Activated CD4-positive, alpha-beta memory T cell treated with anti-CD3 and anti-CD28 coated beads for 36 hours (primary cell): ENCODE results near the gene RAB31. TPM values are rescaled to one million over a fixed set of nuclear protein-coding genes. Genes with fewer than 3 reads are reported as not detected.
A peak's percentile ranks its signal among the peaks of the same experiment; 100 is the strongest.

ENCODE experiments used
- CTCF ChIA-PET: fragments of 350-600 bp; sonication (Branson Sonifier 250); formaldehyde crosslinking; loops from one replicate; lab custom pipeline; 2021; ENCODE audit warnings: antibody characterized with exemption, inconsistent platforms; lab: Charles Lee
- POLR2A ChIA-PET: fragments of 350-600 bp; sonication (Branson Sonifier 250); formaldehyde crosslinking; loops from one replicate; lab custom pipeline; 2021; ENCODE audit warnings: antibody characterized with exemption; lab: Charles Lee
- DNase-seq: peaks from one replicate; pipeline ENCODE4 v3.0.0-alpha.2; 2020
- H3K27ac Mint-ChIP-seq: one replicate; pipeline ENCODE4 v1.8.0; 2021; ENCODE audit warnings: mixed read lengths
- H3K27me3 Mint-ChIP-seq: one replicate; pipeline ENCODE4 v1.8.0; 2021; ENCODE audit warnings: mixed read lengths
- H3K36me3 Mint-ChIP-seq: one replicate; pipeline ENCODE4 v1.8.0; 2021; ENCODE audit warnings: mixed read lengths
- H3K4me1 Mint-ChIP-seq: one replicate; pipeline ENCODE4 v1.8.0; 2021; ENCODE audit warnings: low read depth, mixed read lengths
- H3K4me3 Mint-ChIP-seq: one replicate; pipeline ENCODE4 v1.8.0; 2021; ENCODE audit warnings: mild to moderate bottlenecking, mixed read lengths
- H3K9me3 Mint-ChIP-seq: one replicate; pipeline ENCODE4 v1.8.0; 2021; ENCODE audit warnings: mixed read lengths
- intact Hi-C: fragments of 100-400 bp; cut with micrococcal nuclease; formaldehyde crosslinking; loops from one replicate; pipeline ENCODE4 v1.15.1; 2023
- total RNA-seq, 2 experiments: library from RNA; stranded (reverse); gene quantifications; one replicate each; pipeline ENCODE4 v1.2.3, GENCODE V29; 2021

RAB31 gene
- total RNA-seq, 2 experiments from 2014 or later = 0.58 to 0.71 TPM

- DNase-seq = peak; percentile 24
- ChIA-PET POLR2A (no interaction called here), CTCF (no interaction called here)
- Mint-ChIP-seq H3K27me3 (peaks cover 30% of the 10 kb centered on the region), H3K4me1 (no peaks in the 10 kb centered on the region), H3K27ac (no peak overlapping the region), H3K36me3 (no peaks in the 10 kb centered on the region), H3K9me3 (no peaks in the 10 kb centered on the region), H3K4me3 (no peak overlapping the region)
- intact Hi-C loops = no loop called here
These were observed 35.3 kb downstream of the RAB31 start for GRCh38 chr18:9743200-9744016.

- no peaks in the 10 kb centered on the region for H3K4me1 Mint-ChIP-seq
- no peak for DNase-seq
- CTCF ChIA-PET = no interaction called here
- no peak overlapping the region for H3K4me3 Mint-ChIP-seq
- H3K27ac Mint-ChIP-seq = no peak overlapping the region
- no peaks in the 10 kb centered on the region for H3K9me3 Mint-ChIP-seq
- intact Hi-C loops = no loop called here
- no peaks in the 10 kb centered on the region for H3K36me3 Mint-ChIP-seq
- POLR2A ChIA-PET = no interaction called here
- peaks cover 24% of the 10 kb centered on the region for H3K27me3 Mint-ChIP-seq
These were observed 38.9 kb downstream of the RAB31 start for GRCh38 chr18:9746958-9747357.

- no peaks in the 10 kb centered on the region for H3K4me1 Mint-ChIP-seq
- H3K27ac Mint-ChIP-seq = no peak overlapping the region
- CTCF ChIA-PET = no interaction called here
- no peaks in the 10 kb centered on the region for H3K36me3 Mint-ChIP-seq
- H3K4me3 Mint-ChIP-seq = no peak overlapping the region
- peaks cover 3% of the 10 kb centered on the region for H3K27me3 Mint-ChIP-seq
- DNase-seq = no peak
- POLR2A ChIA-PET = no interaction called here
- H3K9me3 Mint-ChIP-seq = no peaks in the 10 kb centered on the region
- intact Hi-C loops = no loop called here
These were observed 41.5 kb downstream of the RAB31 start for GRCh38 chr18:9749611-9750010.

GRCh38 chr18:9750112-9750511, 42.0 kb downstream of the RAB31 start:
- Mint-ChIP-seq H3K27me3 (no peaks in the 10 kb centered on the region), H3K4me1 (no peaks in the 10 kb centered on the region), H3K36me3 (no peaks in the 10 kb centered on the region), H3K9me3 (no peaks in the 10 kb centered on the region), H3K27ac (no peak overlapping the region), H3K4me3 (no peak overlapping the region)
- ChIA-PET CTCF (interaction anchor here (0.6 kb wide), 1 partner anchor 351 kb away, joined by 3 read pairs; no protein-coding TSS in a partner anchor), POLR2A (no interaction called here)
- intact Hi-C loops = no loop called here
- no peak for DNase-seq

GRCh38 chr18:9750606-9751304, 42.7 kb downstream of the RAB31 start:
- ChIA-PET POLR2A (no interaction called here), CTCF (interaction anchor here (0.6 kb wide), 1 partner anchor 351 kb away, joined by 3 read pairs; no protein-coding TSS in a partner anchor)
- no peak for DNase-seq
- intact Hi-C loops = no loop called here
- H3K36me3 Mint-ChIP-seq = no peaks in the 10 kb centered on the region
- no peaks in the 10 kb centered on the region for H3K4me1 Mint-ChIP-seq
- H3K9me3 Mint-ChIP-seq = no peaks in the 10 kb centered on the region
- H3K27ac Mint-ChIP-seq = no peak overlapping the region
- no peaks in the 10 kb centered on the region for H3K27me3 Mint-ChIP-seq
- H3K4me3 Mint-ChIP-seq = no peak overlapping the region

GRCh38 chr18:9751371-9752031, 43.4 kb downstream of the RAB31 start:
- DNase-seq = no peak
- ChIA-PET CTCF (no interaction called here), POLR2A (no interaction called here)
- intact Hi-C loops = no loop called here
- no peaks in the 10 kb centered on the region for H3K9me3 Mint-ChIP-seq
- no peaks in the 10 kb centered on the region for H3K36me3 Mint-ChIP-seq
- H3K4me3 Mint-ChIP-seq = no peak overlapping the region
- H3K4me1 Mint-ChIP-seq = no peaks in the 10 kb centered on the region
- H3K27ac Mint-ChIP-seq = no peak overlapping the region
- H3K27me3 Mint-ChIP-seq = no peaks in the 10 kb centered on the region

GRCh38 chr18:9753846-9754245, 45.7 kb downstream of the RAB31 start:
- POLR2A ChIA-PET = no interaction called here
- no peak overlapping the region for H3K4me3 Mint-ChIP-seq
- no peaks in the 10 kb centered on the region for H3K9me3 Mint-ChIP-seq
- intact Hi-C loops = no loop called here
- H3K4me1 Mint-ChIP-seq = no peaks in the 10 kb centered on the region
- DNase-seq = no peak
- no peak overlapping the region for H3K27ac Mint-ChIP-seq
- CTCF ChIA-PET = no interaction called here
- H3K27me3 Mint-ChIP-seq = peaks cover 10% of the 10 kb centered on the region
- no peaks in the 10 kb centered on the region for H3K36me3 Mint-ChIP-seq

GRCh38 chr18:9755110-9755509, 47.0 kb downstream of the RAB31 start:
- no peaks in the 10 kb centered on the region for H3K4me1 Mint-ChIP-seq
- no peak overlapping the region for H3K4me3 Mint-ChIP-seq
- ChIA-PET POLR2A (no interaction called here), CTCF (interaction anchor here (1.4 kb wide), 1 partner anchor 18 kb away, joined by 3 read pairs; no protein-coding TSS in a partner anchor)
- no peak overlapping the region for H3K27ac Mint-ChIP-seq
- H3K27me3 Mint-ChIP-seq = peaks cover 15% of the 10 kb centered on the region
- intact Hi-C loops = no loop called here
- DNase-seq = no peak
- no peaks in the 10 kb centered on the region for H3K9me3 Mint-ChIP-seq
- H3K36me3 Mint-ChIP-seq = no peaks in the 10 kb centered on the region

- H3K9me3 Mint-ChIP-seq = no peaks in the 10 kb centered on the region
- no peaks in the 10 kb centered on the region for H3K4me1 Mint-ChIP-seq
- no peak for DNase-seq
- ChIA-PET POLR2A (no interaction called here), CTCF (interaction anchor here (1.4 kb wide), 1 partner anchor 17 kb away, joined by 3 read pairs; no protein-coding TSS in a partner anchor)
- H3K36me3 Mint-ChIP-seq = no peaks in the 10 kb centered on the region
- peaks cover 18% of the 10 kb centered on the region for H3K27me3 Mint-ChIP-seq
- no peak overlapping the region for H3K4me3 Mint-ChIP-seq
- intact Hi-C loops = no loop called here
- no peak overlapping the region for H3K27ac Mint-ChIP-seq
These were observed 47.5 kb downstream of the RAB31 start for GRCh38 chr18:9755615-9756014.

GRCh38 chr18:9756271-9756932, 48.3 kb downstream of the RAB31 start:
- intact Hi-C loops = no loop called here

GRCh38 chr18:9756933-9757470, 48.9 kb downstream of the RAB31 start:
- Mint-ChIP-seq H3K27me3 (peaks cover 18% of the 10 kb centered on the region), H3K4me1 (no peaks in the 10 kb centered on the region), H3K27ac (no peak overlapping the region), H3K4me3 (no peak overlapping the region), H3K9me3 (no peaks in the 10 kb centered on the region), H3K36me3 (no peaks in the 10 kb centered on the region)
- CTCF ChIA-PET = no interaction called here
- POLR2A ChIA-PET = no interaction called here
- intact Hi-C loops = no loop called here
- no peak for DNase-seq

More at GRCh38 chr18:9756271-9756932, 48.3 kb downstream of the RAB31 start:
- H3K9me3 Mint-ChIP-seq = no peaks in the 10 kb centered on the region
- no peaks in the 10 kb centered on the region for H3K4me1 Mint-ChIP-seq
- no peaks in the 10 kb centered on the region for H3K36me3 Mint-ChIP-seq
- H3K27ac Mint-ChIP-seq = no peak overlapping the region
- DNase-seq = no peak
- H3K27me3 Mint-ChIP-seq = peaks cover 18% of the 10 kb centered on the region
- no peak overlapping the region for H3K4me3 Mint-ChIP-seq
- ChIA-PET POLR2A (no interaction called here), CTCF (interaction anchor here (1.4 kb wide), 1 partner anchor 16 kb away, joined by 3 read pairs; no protein-coding TSS in a partner anchor)
